Measurements from ENCODE around the gene SPRED2. TPM values are rescaled to one million over a fixed set of nuclear protein-coding genes. Genes with fewer than 3 reads are reported as not detected.

SPRED2 gene
- total RNA-seq, 1 donor: 5.4 TPM

DNA sequence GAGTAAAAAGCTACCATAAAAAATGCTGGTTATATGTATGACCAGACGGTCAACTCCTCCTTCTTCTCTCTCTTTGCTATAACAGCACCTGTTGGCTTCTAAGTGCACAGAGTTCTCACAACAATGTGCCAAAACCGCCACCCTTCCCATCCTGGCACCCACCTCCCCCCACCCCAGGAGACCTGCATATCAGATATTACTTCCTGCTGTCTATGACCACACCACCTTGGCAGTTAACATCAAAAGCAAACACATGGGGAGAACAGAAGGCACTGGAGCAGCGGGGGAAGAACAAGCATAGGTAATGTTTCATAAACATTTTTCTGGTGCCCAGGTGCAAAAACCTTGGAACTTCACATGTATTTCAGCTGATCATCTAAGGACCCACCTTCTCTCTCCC, 15.5 kb downstream of the SPRED2 start:
- peak in 1 of 3 donors; percentile 13 for DNase-seq (ENCODE audit: low read depth in 2 of 3, low spot score in 2 of 3)

DNA sequence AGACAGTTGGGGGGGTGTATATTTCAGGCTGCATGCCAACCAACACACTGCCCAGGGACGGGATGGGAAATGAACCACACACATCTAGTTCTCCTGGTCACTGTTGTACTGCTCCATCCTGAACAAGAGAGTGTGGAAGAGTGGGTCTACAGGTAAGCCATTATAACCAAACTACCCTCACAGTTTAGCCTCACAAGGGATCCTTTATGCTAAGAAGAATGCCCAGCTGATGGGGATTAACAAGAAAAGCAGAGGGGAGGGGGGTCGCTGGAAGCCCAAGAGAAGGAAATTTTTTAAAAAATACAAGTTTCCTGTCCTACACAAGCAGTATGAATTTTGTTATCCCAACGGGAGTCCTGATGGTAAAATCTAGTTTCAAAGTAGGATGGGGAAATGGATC, 16.1 kb downstream of the SPRED2 start:
- DNase-seq (ENCODE audit: low read depth in 2 of 3, low spot score in 2 of 3): no peak

DNA sequence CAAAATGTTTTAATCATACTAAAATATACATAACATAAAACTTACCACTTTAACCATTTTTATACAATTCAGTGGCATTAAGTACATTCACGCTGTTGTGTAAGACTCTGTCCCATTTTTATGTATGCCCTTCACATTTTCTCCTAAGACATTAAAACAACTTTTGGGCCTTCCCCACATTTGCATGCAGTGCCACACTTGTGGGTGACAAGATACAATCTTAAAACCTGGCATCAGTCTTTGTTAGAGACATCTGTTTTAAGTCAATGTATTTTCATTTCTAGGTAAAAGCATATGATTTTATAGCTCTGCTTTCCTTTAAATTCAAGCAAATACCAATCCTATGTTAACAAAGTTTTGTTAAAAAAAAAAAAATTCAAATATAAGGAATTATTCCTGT, 17.3 kb downstream of the SPRED2 start:
- DNase-seq (ENCODE audit: low read depth in 2 of 3, low spot score in 2 of 3): no peak

DNA sequence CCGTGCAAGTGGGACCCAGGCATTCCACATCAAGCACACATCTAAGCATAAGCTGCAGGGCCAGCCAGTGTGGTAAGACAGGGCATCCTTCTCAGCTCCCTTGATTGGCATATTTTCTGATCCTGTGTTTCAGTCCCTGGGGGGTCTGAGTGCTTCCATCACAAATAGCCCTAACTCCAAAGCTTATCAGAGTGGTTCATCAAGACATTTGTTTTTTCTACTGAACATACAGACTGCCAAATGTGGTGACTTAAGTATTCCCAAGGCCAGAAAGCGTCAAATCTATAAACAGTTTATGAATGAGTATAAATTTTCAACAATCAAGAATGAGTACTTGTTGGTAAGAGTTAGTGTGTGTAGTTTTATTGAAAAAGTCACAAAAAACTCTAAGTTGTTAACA, 18.8 kb downstream of the SPRED2 start:
- no peak for DNase-seq (ENCODE audit: low read depth in 2 of 3, low spot score in 2 of 3)

DNA sequence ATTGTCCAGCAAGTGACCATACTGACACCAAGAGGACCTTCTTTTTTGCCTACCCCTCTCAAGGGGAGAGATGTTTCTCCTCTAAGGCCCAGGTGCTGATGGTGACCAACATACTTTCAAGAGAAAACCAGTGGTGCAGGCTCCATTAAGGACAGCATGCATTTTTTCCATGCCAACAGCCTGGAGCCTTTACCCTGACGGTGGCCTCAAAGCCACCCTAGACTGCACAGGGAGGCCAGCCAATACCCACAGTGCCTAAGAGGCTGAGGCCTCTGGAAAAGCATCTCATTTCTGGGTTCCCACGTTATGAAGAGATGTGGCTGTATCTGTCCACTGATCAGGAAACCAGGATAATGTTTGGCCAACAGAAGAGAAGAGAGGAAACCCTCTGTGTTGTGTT, 19.3 kb downstream of the SPRED2 start:
- DNase-seq (ENCODE audit: low read depth in 2 of 3, low spot score in 2 of 3): no peak

DNA sequence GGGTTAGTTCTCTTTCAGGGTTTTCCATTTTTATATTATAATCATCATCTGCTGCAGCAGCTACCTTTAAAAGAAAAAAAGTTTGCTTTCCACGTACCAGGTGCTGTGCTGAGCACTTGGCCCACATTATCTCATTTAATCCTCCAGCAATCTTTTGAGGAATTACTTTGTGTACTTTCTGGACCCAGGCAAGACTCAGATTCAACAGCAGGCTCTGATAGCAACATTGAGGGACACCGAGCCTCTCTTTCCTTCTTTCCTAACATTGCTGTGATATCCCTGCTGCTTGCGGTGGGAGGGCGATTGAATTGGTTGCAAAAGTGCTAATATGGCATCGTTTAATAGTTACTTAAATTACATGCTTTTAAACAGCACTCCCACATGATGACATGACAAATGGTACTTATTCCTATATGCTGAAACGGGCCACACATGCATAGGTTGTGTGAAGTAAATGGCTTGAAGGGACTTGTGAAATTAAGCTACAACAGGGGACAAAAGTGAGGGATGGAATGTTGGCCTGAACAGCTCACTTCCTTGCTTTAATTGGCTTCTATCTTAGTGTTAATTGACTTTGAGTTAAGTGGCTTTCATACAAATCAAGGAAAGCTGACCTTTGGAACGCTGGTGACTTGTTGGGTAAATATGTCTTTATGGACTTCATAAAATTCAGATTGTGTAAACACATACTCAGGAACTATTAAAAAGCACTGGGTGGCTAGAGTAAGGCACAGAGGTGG, 21.2 kb downstream of the SPRED2 start:
- no peak for DNase-seq (ENCODE audit: low read depth in 2 of 3, low spot score in 2 of 3)

DNA sequence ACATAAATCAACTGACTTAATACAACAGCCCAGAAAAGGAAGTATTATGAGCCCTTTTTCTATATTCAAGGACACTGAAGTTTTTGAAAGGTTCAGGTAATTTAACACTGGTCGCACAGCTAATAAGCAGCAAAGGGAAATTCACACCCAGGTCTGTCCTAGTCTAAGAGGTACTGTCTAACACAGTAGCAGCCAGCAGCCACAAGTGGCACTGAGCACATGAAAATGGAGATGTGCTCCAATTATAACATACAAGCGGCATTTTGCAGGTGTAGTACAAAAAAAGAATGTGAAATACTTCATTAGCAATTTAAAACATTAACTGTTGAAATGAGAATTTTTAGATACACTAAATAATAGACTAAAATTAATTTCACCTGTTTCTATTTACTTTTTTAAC, 23.4 kb downstream of the SPRED2 start:
- DNase-seq (ENCODE audit: low read depth in 2 of 3, low spot score in 2 of 3): no peak

DNA sequence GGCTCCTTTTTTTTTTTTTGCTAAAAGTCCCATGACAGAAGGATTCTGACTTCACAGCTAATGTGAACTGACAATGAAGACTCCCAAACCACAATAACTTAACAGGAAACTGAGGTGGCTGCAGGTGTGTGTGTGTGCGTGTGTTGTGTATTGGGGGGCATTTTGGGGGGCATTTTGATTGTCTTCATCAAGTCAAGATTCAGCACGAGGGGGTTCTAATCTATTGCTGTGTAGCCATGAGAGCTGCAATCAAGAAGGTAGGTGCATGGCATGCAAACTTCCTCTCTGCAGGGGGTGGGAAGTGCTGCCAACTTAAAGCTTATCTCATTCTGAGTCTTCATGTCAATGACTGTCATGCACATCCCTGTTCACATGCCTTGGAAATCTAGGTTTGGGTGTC, 25.2 kb downstream of the SPRED2 start:
- no peak for DNase-seq (ENCODE audit: low read depth in 2 of 3, low spot score in 2 of 3)

DNA sequence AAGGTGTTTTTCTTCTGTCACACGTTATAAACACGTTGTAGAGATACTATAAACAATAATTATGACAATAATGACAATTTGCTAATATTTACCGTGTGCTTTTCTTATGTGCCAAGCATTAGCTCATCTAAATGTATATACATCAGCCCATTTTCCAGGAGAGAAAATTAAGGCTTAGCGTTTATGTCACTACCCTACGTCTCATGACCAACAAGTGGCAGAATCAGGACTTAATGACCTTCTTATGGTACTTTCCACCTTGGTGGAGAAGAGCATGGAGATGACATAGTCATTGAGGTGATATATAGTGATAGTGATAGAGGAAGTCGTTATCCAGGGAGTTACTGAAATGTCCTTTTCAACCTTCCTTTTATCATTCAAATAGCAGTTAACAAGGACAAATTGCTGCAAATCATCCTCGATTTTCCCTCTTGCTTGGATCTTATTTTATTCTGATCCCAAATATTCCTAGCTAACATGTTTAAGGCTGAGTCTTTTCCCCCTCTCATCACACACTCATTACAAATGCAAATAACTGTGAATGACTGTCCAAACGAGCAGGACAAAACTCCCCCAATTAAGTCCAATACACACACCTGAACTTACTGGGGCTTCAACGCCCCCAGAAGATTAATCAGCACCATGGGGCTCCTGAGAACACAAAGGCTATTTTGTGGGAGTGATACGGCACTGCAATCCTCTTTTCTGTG, 27.3 kb downstream of the SPRED2 start:
- no peak for DNase-seq (ENCODE audit: low read depth in 2 of 3, low spot score in 2 of 3)

DNA sequence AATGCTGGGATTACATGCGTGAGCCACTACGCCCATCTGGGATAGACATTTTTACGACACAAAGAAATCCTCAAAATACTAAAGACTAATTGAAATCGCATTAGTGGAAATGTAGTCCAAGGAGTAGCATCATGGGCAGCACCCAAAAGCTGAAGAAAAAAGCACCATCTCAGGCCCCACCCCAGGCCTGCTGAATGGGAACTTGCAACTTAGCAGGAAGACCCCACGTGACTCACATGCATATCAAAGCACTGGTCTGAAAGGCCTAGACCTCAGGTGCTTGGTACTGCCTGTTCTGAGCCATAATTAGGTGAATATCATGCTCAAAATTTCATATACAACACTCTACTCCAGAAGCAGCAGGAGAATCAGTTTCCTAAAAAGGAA, 28.9 kb downstream of the SPRED2 start:
- DNase-seq (ENCODE audit: low read depth in 2 of 3, low spot score in 2 of 3): no peak

DNA sequence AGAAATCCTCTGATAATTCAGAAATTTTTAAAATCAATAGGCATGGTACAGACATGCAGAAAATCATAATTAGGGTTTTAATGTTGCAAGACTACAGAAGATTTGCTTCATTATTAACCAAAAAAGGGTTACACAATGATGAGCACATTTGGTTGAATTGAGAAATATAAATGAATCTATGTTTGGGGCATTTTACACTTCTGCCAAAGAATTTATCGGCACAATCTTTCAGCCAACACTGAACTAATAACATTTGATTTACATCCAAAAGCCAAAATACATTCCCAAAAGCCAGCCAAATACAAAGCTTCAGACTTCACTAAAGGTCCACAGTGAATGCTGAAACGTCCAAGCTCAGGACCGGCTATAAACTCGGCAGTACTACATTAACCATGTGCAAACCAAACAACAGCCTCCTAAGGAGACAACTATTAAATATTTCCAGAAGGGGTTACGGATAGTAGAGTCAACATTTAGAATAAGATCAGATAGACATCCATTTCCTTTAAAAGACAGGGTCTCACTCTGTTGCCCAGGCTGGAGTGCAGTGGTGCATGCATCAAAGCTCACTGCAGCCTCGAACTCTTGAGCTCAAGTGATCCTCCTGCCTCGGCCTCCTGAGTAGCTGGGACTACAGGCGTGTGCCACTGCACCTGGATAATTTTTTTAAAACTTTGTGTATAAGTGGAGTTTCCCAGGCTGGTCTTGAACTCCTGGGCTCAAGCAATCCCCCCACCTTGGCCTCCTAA, 29.4 kb downstream of the SPRED2 start:
- no peak for DNase-seq (ENCODE audit: low read depth in 2 of 3, low spot score in 2 of 3)

DNA sequence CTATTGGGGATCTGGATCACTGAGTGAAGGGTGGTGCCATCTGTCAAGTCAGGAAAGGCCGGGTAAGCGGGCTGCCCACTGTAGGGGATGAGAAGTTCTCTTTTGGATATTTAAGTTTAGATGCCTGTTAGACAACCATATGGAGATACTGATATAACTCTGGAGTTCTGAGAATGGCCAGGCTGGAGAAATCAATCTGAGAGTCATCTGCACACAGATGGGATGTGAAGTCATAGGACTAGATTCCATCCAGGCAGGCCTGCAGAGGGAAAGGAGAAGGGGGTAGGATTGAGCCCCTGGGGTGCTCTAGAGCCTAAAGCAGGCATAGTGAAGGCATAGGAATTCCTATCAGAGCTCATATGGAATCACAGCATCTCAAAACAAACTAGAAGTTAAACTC, 30.1 kb downstream of the SPRED2 start:
- DNase-seq (ENCODE audit: low read depth in 2 of 3, low spot score in 2 of 3): no peak

DNA sequence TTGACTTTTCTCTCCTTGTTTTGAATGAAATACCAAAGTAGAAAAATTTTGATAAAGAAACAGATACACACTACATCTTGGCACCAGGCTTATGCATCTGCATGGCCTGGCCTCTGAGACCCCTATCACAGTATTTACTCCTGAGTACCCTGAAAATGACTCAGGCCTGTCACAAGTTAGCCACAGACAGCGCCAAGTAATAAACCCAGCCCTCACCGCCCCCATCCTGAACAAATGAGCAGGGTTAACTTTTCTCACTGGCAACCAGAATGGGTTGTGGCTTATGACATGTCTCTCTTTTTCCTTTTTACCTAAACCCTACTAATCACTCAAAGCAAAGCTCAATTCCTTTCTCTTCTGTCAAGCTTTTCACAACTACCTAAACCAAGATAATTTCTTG, 35.3 kb downstream of the SPRED2 start:
- DNase-seq (ENCODE audit: low read depth in 2 of 3, low spot score in 2 of 3): peak in 1 of 3 donors; percentile 16

DNA sequence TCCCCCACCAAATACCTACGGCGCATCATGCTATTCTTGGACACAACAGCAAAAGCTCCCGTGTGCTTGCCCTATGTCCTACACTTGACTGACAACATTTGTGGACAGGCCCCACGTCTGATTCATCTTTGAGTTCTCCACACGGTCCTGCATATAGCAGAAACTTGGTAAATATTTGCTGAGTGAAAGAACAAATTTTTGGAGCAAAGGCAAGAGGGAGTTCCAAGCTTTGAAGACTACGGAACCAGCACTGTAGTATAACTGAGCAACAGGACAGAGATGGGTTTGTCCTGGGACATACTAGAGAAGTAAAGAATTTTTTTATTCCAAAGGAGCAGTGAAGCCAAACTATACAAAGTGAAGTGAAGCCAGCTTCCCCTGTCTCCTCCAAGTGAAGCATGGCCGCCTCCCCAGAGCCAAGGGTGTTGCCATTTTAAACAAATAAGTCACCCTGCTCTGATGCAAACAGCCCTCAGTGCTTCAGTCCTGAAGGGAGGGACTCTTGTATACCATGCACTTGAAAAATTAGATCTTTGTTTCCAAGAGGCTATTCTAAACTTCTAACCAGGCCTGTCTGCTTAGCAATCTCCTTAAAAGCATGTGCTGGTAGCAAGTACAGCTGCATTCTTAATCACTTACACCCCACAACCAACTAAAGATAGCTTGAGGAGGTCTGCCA, 35.9 kb downstream of the SPRED2 start:
- no peak for DNase-seq (ENCODE audit: low read depth in 2 of 3, low spot score in 2 of 3)

DNA sequence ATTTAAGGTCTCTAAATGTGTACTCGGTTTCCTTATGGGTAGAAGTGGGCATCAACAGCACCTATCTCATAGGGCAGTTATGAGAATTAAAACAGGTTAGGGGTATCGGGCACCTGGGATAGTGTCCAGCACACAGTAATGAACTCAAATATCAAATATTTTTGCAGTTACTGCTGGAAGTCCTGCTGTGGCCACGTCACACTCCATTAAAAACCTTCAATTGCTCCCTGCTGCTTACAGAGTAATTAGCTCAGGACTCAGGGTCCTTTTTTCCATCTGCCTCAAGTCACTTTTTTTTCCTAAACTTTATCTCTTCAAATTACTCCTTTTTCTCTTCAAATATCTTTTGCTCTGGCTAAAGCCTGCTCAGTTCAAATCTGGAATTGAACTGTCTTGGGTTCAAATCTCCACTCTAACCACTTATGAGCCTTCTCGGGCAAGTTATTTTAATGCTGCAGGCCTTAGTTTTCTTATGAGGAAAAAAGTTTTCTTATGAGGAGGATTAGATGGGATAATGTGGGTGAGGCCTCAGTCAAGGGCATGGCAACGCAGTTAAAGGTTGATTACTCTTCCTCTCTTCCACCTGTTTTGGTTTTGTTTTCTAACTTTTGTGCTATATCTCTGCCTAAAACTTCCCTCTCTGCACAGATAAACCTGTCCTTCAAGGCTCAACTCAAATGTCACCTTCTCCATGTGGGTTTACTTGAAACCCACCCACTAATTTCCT, 36.6 kb downstream of the SPRED2 start:
- DNase-seq (ENCODE audit: low read depth in 2 of 3, low spot score in 2 of 3): no peak

DNA sequence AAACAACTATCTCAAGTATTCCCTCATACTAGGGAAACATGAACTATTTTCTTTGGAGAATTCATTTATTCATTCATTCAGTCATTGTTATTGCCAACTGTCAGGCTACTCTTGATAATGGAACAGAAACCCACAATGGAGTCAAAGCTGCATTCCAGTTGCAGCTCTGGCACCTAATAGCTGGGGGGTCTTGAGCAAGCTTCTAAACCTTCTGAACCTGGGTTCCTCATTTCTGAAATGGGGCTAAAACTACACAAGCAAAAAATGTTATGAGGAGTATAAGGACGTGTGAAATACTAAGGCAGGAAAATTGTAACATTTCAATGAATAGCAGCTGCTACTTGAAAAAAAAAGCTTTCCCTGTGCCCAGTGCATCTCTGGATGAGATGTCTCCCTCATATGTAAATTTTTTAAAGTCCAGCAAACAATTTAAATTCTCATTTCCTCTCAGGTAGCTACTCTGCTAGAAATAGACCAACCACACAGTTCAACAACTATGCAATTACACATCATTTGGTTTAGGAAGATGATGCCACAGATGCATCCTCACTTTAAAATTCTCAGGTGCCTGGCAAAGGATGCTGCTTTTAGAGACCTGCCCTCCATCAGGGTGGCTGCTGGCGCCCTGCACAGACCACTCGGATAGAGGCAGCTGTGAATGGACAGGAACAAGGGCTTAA, 38.5 kb downstream of the SPRED2 start:
- DNase-seq (ENCODE audit: low read depth in 2 of 3, low spot score in 2 of 3): no peak

DNA sequence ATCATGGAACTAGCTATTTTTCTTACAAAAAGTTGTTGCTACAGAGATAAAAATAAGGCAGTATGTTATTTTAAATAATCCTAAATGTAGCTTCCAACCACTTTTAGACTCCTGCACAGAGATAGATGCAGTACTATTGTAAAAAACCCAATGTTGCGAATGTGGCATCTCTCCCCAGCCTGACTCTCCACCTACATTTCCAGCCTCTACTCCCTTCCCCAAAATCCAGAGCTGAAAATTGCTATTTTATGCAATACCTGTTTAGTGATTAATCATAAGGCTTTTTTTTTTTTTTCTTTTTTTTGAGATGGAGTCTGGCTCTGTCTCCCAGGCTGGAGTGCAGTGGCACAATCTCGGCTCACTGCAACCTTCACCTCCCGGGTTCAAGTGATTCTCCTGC, 39.4 kb downstream of the SPRED2 start:
- no peak for DNase-seq (ENCODE audit: low read depth in 2 of 3, low spot score in 2 of 3)

DNA sequence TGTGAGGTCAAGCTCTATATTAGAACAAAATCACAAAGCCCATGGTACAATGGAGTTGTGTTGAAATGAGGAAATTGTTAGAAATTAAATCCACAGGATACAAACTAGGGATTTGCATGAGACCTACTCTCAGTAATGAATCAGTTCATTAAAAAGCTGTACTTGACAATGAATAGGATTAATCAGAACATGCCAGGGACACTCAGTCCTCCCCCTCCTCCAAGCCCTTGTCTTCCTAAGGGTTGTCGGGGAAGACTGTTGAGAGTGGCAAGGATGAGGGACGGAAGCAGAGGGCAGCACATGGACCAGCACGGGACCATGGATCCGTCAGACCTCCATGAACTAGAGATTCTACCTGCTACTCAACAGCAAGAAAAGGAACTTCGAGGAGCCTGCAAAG, 39.8 kb downstream of the SPRED2 start:
- DNase-seq (ENCODE audit: low read depth in 2 of 3, low spot score in 2 of 3): no peak

DNA sequence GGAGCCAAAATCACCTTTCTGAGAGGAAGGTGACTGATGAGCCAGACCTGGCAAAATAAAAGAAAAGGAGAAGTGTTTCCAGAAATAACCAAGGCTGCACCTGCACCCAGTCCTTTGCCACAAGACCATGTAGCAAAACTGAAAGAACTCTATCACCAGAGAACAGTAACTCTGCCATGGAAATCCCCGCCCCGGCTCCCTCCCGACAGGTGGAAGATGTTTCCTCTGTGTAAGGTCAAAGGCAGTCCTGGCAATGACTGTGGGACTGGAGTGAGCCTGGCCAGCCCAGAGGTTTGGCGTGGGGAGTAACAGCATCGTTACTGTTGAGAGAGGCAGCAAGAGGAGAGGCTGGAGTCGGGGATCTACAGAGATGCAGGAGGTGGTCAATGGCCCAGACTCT, 42.3 kb downstream of the SPRED2 start:
- peak in 2 of 3 donors; percentile 59 to 64 for DNase-seq (ENCODE audit: low read depth in 2 of 3, low spot score in 2 of 3)

DNA sequence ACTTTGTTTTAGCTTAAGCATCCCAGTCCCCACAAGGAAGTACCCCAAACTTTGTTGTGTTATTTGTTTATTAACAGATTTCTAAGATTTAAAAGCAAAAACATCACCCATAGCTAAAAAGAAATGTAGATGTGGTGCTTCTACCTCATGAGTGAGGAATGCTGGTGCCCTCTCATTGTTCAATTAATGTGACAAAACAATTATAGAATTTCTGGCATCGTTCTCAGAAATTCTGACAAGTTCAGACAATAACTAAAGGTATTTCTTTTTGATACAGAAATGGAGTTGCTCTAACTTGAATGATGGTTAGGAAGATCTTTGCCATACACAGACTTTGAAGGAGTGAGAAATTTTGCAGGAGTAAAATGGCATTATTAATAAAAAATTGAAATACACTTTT, 42.9 kb downstream of the SPRED2 start:
- DNase-seq (ENCODE audit: low read depth in 2 of 3, low spot score in 2 of 3): no peak
